Superior temporal gyrus (tissue), 1 donor: ENCODE measurements around the gene CCDC30.
"Not testable (repeated sequence)": the region's sequence is repeated elsewhere in the genome, so short reads cannot be mapped to it uniquely, and the experiment has no call there.

ENCODE experiments used
- DNase-seq: peaks from one replicate; pipeline ENCODE4 v3.0.0-alpha.2; 2016; ENCODE audit errors: extremely low spot score

Gene CCDC30

DNA sequence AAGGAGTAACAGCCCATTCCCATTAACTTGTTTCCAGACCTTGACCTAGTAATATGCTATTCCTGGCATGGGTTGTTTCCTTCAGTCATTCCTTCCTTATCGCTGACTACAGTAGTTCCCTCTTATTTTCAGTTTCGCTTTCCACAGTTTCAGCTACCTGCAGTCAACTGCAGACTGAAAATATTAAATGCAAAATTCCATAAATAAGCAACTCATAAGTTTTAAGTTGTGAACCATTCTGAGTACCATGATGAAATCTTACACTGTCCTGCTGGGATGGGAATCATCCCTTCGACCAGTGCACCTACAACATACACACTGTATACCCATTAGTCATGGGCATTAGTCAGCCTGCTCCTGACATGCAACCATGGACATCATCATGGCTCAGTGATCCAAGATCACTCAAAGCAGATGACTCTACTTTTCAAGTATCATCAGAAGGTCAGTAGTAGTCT lies 66.7 kb downstream of the CCDC30 start:
- no peak for DNase-seq

DNA sequence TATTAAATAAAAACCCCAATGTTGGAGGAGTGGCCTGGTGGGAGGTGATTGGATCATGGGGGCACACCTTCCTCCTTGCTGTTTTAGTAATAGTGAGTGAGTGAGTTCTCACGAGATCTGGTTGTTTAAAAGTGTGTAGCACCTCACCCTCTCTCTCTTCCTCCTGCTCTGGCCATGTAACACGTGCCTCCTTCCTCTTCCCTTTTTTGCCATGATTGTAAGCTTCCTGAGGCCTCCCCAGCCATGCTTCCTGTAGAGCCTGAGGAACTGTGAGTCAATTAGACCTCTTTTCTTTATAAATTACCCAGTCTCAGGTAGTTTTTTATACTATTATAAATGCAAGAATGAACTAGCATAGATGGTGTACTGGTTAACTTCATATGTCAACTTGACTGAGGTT lies 68.0 kb downstream of the CCDC30 start:
- DNase-seq: no peak

DNA sequence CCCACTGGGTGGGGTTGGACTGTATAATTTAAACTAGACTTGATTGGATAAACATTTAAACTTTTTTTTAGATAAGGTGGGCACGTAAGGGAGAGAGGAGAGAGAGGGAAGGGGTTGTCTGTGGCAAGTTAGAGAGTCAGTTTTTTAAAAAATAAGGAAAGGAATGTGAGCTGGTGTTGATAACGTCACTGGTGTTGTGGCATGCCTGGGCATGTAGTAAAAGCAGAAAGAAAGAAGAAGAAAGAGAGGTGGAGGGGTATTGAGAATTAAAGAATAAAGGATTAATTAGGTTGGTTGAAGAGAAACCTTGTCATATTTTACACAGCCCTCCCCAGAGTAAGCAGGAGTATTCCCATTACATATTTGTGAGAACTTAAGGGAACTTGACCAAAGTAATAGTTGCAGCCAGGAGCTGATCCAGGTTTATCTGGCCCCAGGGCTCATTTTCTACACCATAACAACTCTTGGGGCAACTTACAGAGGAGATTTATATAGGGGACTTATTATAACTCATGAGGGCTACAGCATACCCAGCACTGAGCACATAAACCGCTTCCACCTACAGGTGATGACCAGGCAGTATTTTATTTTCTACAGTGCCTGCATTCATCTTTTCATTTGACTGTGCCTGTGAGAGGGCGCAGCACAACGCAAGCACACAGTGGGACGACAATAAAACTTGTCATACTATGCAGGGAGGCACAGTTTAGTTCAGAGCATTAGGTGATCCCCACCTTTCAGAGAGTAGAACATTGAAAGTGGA lies 70.2 kb downstream of the CCDC30 start:
- DNase-seq: no peak

DNA sequence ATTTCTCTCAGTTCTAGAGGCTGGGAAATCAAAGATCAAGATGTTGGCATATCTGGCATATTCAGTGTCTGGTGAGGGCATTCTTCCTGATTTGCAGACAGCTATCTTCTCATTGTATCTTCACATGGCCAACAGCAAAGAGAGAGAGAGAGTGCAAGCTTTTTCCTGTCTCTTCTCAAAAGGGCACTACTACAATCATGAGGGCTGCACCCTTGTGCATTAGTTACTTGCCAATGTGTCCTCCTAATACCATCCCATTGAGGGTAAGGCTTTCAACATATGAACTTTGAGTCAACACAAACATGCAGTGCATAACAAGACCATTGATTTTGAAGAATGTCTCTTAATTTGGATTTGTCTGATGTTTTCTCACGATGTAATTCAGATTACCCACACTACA lies 78.0 kb downstream of the CCDC30 start:
- DNase-seq: no peak

DNA sequence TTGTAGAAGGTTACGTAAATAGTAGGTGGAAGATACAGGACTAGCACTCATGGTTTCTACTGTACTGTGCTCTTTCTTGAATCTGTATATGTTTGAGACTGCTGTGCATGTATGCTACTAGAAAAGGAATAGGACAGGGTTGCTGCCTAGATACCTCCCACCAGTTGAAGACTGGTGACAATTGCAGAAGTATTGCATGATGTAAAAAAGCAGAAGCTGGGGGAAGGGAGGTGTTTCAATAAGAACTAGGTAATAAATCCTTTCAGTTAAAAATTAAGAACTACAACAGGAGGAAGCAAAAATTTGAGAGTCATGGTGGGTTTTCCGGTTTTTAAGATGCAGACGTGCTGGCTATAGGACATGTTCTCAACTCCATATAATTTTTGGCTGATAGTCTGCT lies 88.1 kb downstream of the CCDC30 start:
- DNase-seq: no peak

DNA sequence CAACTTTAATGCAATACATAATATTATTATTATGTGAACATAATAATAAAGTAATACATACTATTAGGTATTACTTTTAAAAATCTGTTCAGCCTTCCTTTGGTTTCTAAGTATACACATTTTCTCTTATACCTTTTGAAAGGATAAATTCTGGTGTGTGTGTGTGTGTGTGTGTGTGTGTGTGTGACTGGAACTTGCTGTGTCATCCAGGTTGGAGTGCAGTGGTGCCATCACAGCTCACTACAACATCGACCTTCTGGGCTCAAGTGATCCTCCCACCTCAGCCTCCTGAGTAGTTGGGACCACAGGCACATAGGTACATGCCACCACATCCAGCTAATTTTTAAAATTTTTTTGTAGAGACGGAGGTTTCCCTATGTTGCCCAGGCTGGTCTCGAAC lies 88.5 kb downstream of the CCDC30 start:
- no peak for DNase-seq

DNA sequence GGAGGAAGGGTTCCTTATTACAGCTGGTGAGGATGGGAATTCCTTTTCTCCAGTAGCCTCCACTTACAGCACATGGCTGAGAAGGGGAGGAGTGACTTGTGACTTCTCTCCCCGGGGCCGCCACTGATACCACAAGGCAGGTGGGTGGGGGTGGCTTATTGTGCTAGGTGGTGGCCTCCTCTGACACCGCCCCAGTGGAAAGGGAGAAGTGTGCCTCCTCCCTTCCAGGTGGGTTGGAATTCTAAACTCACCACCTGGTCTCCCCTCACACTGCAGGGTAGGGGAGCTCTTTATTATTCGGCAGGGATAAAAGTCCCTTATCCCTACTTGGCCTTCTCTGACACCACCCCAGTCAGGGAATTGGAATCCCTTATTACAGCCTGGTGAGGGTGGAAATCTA lies 89.5 kb downstream of the CCDC30 start:
- no peak for DNase-seq

DNA sequence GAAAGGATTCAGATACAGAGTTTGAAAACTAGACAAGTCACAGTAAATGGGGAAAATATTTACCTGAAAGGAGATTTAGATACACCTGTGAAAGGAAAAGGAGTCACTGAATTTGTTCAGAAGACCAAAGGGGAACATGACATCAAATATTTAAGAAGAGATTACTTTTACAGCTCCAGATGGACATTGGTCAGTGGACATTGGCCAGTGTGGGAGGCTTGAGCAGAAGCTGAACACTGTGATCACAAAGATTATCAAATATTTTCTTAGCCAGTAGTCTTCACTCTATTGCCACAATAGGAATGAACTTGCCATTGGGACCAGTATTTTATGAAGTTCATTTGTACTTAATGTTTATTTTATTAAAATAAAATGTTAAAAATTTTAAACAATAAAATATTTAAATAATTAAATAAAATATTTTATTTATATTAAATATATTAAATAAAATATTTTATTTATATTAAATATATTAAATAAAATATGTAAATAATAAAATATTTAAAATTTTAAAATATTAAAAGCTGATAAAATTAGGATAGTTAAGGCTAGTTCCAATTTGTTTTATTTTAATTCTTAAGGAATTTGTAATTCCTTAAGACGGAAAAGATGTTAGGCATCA lies 94.3 kb downstream of the CCDC30 start:
- DNase-seq: no peak

DNA sequence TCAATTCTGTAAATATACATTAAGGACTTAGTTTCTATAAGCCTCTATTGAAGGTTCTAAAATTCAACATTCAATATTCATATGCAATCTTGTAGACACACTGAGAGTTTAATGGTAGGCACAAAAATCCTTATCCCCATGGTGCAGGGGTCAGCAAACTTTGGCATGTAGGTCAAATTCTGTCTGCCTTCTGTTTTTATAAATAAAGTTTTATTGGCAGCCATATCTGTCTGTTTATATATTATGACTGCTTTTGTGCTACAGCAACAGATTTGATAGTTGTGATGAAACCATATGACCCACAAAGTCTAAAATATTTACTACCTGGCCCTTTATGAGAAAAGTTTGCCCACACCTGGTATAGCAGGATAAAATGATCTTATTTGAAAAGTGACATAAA lies 104.0 kb downstream of the CCDC30 start:
- DNase-seq: no peak

DNA sequence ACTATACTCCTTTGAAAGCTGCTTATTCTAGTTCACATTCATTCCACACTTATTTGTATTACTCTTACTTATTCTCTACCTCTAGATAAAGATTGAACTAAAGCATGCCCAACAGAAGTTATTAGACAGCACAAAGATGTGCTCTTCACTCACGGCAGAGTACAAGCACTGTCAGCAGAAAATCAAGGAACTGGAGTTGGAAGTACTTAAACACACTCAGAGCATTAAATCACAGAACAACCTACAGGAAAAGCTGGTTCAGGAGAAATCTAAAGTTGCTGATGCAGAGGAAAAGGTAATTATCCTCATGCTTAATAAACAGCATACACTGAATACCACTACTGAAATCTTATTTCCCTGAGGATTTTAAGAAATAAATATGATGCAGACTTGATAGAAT lies 113.8 kb downstream of the CCDC30 start:
- DNase-seq: no peak

DNA sequence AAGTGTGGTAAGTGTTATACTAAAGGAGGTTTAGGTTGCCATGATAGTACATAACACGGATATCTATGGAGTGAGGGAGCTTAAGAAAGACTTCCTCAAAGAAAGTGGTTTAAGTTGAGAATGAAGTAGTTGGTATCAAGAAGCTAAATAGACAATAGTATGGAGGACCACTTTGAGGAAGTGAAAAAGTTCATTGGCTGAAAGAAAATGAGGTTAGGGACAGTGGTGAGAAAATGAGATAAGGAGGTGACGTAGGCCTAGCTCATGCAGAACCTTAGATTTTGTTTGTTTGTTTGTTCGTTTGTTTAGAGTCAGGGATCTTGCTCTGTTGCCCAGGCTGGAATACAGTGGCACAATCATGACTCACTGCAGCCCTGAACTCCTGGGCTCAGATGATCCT lies 122.9 kb downstream of the CCDC30 start:
- DNase-seq: no peak

DNA sequence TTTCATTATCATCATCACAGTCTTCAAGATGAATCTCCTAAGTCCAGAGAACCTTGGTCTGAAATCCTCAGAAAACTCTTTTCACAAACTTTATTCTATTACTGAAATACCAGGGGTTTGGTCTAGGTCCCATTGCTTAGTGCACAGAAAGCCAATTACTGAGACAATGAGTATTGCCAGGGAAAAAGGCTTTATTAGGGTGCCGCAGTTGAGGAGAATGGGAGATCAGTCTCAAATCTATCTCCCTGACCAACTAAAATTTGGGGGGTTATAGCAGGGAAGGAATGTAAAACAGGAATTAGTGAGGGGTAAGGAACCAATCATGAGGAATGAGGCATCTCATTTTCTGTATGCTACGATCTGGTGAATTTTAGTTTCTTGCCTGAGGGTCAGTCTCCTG lies 124.7 kb downstream of the CCDC30 start:
- DNase-seq: no peak

DNA sequence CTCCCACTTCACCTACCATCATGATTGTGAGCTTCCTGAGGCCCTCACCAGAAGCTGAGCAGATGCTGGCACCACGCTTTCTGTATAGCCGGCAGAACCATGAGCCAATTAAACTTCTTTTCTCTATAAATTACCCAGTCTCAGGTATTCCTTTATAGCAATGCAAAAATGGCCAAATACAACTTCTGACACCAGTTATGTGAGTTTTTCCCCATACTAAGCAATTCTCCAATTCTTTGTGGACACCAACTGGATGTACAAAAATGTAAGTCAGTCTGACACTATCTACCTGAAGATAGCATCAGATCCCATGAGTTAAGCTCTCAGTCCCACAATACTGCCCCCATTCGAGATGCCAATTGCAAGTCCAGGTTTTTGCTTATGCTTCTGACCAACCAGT lies 129.7 kb downstream of the CCDC30 start:
- DNase-seq: no peak

DNA sequence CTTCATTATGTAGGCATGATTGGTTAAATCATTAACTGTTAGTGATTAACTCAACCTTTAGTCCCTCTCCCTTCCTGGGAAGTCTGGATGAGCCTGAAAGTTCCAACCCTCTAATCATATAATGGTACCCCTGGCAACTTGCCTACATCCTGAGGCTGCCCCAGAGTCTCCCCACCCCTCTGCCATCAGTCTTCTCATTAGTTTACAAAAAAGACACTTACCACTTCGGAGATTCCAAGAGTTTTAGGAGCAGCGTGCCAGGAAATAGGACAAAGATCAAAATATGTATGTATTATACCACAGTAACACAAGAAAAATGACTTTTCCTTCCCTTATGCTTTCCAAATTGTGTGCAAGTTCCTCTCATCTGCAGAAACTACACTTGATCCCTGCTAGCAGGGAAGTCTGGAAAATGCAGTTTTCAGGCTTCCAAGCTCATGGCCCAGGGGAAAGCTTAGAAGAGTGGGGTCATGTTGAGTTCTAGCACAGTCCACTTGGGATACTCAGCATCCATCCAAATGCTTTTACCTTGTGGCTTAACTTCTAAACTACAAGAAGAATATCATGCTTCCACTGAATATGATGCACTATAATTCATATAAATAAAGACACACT lies 130.5 kb downstream of the CCDC30 start:
- DNase-seq: no peak

DNA sequence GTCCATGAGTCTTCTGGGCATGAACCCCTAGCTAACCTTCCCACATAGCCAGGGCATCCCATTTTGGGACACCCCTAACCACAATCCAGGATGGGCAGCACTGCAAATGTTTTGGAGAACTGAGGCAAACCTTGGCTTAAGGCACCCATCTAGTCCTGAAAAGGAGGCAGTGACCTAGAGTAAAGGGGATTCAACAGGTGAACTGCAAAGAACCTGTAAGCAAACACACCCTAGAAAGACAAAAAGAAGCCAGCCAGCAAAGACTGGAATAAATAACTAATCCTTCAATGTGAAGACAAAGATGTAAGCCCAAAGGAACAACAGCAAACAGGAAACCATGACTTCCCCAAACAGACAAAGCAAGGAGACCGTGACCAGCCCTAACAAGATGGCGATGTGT lies 138.4 kb downstream of the CCDC30 start:
- no peak for DNase-seq

DNA sequence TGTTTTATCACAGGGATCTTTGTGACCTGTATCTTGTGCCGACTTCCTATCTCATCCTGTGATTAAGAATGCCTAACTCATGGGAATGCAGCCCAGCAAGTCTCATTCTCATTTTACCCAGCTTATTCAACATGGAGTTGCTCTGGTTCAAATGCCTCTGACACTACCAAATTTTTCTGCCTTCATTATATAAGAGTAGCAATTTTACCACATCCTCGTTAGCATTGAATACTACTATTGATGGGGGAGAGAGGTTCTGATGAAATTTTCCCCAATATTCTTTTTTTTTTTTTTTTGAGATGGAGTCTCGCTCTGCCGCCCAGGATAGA lies 150.7 kb downstream of the CCDC30 start:
- DNase-seq: no peak

DNA sequence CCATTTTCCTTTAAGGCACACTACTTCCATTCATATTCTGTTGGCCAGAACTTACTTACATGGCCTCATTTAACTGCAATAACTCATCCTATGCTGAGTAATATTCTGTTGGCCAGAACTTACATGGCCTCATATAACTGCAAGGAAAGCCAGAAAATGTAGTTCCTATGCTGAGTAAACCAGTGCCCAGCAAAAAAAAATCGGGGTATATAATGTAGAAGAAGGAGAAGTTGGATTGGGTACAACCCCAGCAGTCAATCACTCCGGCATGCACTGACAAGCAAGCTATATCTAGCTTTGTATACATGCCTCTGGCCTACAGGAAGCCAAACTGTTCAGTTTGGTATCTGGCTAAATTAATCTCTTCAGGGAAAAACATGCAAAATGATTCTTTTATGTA lies 155.8 kb downstream of the CCDC30 start:
- no peak for DNase-seq

DNA sequence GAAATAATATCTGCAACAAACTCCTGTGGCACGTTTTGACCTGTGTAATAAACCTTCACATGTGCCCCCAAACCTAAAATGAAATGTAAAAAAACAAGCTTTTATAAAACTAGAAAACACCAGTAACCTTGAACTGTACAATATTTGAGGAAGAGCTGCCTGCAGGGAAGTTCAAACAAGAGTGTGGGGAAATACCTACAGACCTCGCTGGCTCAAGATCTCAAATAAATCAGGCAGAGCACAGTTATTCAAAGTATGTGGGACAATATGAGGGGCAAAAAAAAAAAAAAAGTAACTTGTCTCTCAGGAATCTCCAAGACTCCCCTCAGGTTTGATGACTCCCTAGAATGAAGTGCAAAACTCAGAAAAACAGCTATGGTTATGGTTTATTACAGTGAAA lies 157.2 kb downstream of the CCDC30 start:
- no peak for DNase-seq

DNA sequence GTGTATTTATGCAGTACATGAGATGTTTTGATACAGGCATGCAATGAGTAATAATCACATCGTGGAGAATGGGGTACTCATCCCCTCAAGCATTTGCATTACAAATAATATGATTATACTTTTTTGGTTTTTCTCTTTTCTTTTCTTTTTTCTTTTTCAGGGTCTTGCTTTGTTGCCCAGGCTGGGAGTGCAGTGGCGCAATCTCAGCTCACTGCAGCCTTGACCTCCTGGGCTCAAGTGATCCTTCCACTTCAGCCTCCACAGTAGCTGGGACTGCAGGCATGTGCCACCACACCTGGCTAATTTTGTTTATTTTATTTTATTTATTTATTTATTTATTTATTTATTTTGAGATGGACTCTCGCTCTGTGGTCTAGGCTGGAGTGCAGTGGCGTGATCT lies 158.1 kb downstream of the CCDC30 start:
- not testable (repeated sequence) for DNase-seq

DNA sequence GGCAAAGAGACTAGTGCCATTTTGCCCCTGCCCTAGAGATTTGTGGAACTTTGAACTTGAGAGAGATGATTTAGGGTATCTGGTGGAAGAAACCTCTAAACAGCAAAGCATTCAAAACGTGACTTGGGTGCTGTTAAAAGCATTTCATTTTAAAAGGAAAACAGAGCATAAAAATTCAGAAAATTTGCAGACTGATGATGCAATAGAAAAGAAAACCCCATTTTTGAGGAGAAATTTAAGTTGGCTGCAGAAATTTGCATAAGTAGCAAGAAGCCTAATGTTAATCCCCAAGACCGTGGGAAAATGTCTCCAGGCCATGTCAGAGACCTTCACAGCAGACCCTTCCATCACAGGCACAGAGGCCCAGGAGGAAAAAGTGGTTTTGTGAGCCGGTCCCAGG lies 164.1 kb downstream of the CCDC30 start:
- DNase-seq: not testable (repeated sequence)

DNA sequence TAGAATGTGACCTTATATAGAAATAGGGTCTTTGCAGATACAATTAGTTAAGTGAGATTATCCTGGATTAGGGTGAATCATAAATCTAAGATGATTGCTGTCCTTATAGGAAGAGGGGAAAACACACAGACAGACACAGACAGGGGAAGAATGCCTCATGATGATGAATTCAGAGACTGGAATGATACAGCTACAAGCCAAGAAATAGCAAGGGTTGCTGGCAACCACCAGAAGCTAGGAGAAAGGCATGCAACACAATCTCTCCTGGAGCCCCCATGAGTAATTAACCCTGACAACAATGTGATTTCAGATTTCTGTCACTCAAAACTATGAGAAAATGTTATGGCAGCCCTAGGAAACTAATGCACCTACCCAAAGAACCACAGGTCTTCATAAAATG lies 176.0 kb downstream of the CCDC30 start:
- DNase-seq: no peak

DNA sequence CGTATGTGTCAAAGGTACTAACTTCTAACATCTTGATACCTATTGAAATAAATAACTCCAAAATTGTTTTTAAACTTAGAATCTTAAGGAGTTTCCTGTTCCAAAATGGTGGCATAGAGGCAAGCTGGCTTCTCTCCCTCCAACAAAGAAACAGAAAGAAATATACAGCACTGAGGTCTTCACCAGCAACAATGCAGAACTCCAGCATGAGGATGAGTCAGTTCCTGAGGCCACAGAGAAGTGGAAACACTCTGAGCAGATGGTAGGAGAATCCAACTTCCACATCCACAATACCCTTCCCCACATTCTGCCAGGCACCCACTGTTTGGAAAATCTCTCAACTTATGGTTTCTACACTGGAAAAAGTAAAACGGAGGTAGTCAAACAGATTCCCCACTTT lies 183.0 kb downstream of the CCDC30 start:
- no peak for DNase-seq

DNA sequence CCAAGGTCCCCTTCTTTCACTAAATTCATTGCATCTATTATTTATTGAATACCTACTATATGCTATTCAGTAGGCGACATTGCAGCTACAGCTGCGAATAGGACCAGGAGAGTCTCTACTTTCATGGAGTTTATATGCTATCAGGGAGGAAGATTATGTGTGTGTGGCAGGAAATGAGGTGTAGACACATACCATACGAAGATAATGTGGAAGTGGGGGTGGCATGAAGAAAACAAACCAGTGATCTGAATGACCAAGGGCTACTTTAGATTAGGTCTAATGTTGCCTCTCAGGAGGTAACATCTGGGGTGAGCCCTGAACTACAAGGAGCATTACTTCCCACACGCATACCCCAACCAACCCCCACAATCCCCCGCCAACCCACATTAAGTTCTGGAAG lies 194.1 kb downstream of the CCDC30 start:
- DNase-seq: no peak
